HG02981 (cell line): ENCODE results near the gene MTF2.
A peak's percentile ranks its signal among the peaks of the same experiment; 100 is the strongest.
"Not testable (repeated sequence)": the region's sequence is repeated elsewhere in the genome, so short reads cannot be mapped to it uniquely, and the experiment has no call there.

Experiments
- ATAC-seq: cut with Tn5 transposase; IDR thresholded peaks from one replicate; pipeline ENCODE4 v1.9.1; 2021; ENCODE audit warnings: mild to moderate bottlenecking, moderate library complexity; ENCODE audit not compliant: unreplicated experiment

Gene MTF2

DNA sequence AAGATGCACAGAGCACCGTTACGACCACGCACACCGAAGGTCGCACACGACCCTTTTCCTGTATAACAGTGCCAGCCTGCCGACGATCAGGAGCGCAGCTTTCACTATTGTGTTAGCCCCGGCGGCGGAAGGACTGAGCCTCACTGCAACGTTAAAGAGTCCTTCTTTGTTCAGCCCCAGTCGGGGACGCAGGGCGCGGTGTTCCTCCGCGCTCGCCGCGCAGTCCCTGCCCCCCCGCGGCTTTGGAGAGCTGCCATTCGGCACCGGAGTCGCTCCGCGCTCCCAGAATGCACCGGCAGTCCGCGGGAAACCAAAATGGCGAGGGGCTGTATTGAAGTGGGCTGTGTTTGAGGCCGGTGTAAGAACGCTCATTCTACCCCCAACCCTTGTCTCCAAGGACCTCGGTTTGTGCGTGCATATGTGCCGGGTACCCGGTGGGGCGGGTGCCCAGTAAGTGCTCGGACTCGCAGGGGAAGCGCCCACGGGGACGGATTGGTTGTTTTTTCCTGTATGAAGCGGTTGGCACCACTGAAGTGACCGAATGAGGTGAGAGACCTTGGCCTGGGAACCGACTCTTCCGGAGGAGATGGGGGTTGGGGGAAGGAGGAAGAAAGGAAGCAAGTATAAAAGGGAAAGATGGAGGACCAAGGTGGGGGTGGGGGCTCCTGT, at the start of gene MTF2:
Gene MTF2 (plus strand): TSS at position 298 of the 669 bp plus-strand sequence. CDS start 244 bp downstream, at position 542.
- peak; percentile 66 for ATAC-seq

DNA sequence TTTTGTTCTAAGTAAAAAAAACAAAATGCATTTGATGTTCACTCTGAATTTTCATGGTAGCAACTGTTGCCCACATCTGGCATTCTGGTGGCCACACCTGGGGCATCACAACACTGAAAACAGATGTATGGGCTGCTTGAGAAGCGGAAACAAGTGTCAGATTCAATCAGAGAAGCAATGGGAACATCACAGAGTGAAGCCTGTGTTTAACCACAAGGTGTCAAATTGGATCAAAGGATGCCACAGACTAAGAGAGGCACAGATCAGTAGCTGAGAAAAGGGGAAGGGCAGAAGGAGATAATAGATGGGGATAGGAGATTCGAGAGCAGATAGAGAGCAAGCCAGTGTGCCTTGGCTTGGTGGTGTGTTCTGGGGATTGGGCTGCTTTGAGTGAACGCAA, 49.8 kb upstream of the MTF2 start:
- ATAC-seq, result no peak

DNA sequence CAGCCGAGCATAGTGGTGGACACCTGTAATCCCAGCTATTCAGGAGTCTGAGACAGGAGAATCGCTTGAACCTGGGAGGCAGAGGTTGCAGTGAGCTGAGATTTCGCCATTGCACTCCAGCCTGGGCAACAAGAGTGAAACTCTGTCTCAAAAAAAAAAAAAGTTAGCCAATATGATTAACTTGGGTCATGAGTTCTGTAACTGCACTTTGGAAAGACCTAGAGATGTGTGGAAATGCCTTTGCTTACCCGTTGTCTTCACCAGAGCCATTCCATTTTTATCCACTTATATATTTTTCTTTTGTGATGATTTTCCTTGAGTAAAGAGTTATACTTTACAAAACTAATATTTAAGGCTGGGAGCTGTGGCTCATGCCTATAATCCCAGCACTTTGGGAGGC, 48.9 kb upstream of the MTF2 start:
- ATAC-seq, result not testable (repeated sequence)

DNA sequence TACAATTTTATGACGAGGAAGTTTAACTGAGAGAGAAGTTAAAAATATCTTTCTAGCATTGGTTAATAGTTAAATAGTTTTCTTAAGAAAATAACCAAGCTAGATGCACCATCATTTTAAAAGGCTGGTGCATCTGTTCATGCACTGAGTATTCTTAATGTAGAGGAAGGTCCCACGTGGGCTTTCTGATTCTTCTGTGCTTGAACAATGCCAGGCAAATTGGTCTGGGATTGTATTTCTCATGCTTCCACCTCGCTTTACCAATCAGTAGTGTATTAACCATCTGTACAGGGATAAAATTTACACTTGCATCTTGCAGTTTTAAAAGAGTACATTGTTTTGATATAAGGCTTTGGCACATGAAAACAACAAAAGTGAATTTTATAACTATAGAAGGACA, 47.4 kb upstream of the MTF2 start:
- no peak for ATAC-seq

DNA sequence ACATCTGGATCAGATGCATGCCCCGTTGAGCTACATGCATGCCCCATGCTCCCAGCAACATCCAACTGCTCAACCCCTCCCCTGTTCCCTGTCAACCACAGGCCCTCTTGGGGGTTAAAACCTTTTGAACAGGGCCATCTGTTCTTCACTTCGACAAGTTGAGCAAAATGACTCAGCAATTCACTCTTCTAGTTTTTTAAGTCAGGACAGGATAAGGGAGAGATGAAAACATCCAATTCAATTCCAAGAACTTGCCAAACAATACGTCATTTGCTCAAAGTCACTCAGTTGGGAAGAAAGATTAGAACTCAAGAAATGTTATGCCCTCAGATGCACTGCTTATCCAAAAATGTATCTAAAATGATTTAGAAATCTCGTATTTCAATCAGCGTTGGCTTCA, 46.1 kb upstream of the MTF2 start:
- ATAC-seq, result no peak

DNA sequence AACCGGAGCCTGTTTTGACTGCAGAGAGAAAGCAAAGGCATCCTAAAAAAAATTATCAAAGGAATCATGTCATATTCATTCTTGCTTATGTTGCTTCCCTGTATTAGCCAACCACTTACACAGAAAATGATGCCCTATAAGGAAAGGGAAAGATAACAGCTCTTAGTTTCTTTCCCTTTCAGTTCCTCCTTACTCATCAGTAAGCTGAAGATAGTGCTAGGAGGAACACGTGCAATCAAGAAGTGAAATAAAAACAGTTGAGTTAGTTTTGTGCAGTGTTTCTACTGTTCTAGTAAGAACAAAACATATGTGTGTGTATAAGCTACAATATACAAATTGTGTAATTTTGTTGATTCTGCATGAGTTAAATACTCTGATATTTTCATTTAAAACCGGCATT, 45.3 kb upstream of the MTF2 start:
- peak; percentile 79 for ATAC-seq

DNA sequence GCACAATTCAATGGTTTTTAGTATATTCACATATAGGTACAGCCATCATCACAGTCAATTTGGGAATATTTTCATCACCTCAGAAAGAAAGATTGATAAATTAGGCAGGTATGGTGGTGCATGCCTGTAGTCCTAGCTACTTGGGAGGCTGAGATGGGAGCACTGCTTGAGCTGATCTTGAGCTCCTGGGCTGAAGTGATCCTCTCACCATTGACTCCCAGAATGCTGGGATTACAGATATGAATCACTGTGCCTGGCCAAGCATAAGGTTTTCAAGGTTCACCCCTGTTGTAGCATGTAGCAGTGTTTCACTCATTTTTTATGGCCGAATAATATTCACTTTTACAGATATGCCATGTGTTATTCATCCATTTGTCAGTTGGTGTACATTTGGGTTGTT, 44.7 kb upstream of the MTF2 start:
- ATAC-seq, result no peak

DNA sequence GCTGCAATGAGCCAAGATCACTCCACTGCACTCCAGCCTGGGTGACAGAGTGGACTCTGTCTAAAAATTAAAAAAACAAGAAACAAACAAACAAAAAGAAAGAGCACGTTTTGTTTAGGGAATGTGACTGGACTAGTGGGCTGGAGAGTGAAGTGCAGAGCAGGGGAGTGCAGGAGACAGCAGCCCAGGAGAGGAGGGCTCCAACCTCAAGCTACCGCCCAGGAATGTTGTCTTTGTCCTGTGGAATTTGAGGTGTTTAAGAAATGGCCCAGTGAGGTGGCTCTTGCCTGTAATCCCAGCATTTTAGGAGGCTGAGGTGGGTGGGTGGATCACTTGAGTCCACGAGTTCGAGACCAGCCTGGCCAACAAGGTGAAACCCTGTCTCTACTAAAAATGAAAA, 42.4 kb upstream of the MTF2 start:
- ATAC-seq, result no peak

DNA sequence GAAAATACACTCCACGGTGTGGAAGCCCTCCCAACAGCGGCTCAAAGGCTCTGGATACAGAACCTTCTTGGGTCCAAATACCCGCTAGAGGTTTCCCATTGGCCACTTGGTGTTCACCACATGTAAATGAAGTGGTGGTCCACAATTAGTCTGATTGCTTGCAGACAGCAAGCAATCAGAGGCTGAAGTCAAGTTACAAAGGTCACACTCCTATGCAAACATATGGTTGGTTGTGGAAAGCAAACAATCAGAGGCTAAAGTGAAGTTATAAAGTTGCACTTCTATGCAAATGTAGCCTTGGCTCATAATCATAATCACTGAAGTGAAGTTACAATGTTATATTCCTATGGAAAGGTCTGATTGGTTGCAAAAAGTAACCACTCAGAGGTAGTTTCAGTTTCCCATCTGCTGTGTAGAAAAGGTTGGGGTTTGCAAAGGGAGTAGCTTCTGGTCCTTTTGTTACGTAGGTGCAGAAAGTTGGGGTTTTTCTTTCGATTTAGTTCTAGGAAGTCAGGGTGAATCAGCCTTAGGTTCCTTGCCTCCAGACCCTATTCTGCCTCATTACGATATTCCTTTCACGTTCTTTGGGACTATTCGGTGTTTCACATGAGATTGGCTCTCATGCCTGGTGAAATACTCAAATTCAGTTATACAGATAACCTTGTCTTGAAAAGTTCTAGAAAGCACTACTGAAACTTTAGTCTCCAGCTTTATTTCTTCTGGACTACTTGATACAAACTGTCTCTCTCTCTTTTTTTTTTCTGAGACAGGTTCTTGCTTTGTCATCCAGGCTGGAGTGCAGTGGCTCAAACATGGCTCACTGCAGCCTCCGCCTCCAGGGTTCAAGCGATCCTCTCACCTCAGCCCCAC, 36.7 kb upstream of the MTF2 start:
- peak; percentile 87 for ATAC-seq

DNA sequence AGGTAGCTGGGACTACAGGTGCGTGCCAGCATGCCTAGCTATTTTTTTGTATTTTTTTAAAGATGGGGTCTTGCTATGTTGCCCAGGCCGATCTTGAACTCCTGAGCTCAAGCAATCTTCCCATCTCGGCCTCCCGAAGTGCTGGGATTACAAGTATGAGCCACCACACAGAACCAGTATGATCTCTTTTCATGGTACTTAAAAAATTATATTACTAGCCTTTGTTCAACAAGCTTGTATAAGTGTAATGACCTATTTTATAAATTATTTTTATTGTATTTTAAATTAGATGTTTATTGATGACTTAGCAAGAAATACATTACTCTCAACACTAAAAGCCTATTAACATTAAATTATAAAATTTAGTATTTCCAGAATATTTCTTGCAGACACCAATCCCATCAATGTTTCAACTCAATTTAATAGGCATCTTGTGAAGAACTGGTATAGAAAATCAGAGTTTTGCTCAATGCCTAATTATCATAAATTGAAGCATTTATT, 36.0 kb upstream of the MTF2 start:
- no peak for ATAC-seq

DNA sequence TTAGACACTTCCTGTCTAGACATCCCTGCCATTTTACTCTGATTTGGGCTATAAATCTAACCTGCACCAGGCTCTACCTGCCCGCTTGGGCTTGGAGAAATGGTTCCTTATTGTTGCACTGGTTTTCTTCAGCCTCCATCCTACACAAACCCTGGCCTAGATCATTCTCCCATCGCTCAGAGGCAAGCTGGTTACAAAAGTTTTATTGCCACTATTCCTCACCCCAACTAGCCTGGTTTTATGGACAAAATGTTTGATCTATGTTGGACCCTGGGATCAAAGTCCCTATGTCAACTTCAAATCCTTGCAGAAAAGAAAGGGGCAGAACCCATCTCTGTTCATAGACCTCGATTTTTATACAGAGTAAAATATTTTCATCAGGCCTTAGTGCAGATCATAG, 31.5 kb upstream of the MTF2 start:
- no peak for ATAC-seq

DNA sequence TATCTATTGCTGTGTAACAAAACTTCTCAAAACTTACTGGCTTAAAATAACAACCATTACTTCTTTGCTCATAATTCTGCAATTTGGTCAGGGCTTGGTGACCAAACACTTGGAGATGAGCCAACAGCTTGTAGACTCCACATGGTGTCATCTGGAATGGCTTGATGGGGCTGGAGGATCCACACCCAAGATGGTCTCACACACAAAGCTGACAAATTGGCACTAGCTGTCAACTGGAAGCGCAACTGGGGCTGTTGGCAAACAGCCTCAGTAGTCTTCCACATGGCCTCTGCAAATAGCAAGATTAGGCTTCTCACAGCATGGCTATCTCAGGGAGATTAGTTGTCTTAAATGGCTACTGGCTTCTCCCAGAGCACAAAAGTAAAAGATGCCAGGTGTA, 27.1 kb upstream of the MTF2 start:
- ATAC-seq, result no peak

DNA sequence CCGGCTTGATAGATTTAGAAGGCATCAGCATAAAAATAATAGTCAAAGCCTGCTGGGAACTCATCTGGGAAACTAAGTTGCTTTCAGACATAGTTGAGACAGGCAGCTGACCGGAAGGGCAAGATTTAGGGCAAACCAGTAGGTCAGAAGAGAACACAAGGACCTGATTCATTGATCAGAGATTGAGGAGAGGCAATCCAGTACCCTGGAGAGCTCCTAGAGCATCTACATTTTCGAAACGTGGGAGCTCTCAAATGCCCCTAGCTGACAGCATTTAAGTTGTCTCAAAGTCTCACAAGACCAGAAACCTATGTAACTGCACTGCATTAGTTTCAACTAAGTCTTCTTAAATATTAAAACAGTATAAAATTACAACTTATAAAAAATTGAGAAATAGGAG, 22.9 kb upstream of the MTF2 start:
- no peak for ATAC-seq

DNA sequence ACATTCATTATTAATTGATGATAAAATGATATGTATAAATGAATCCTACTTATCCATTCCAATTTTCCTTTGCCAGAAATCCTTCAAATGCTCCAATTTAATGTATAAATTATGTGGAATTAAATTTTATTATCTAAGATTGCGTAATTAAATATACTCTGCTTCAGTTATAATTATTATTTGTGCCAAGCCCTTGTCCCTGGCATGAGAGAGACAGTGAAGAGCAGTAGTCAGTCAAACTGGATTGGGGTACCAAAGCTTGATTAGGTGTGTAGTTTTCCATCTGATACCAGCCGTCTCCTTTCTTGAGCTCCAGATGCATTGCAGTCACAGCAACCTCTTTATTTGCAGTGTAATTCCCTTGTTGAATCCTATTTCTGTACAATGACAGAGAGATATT, 22.4 kb upstream of the MTF2 start:
- ATAC-seq, result no peak

DNA sequence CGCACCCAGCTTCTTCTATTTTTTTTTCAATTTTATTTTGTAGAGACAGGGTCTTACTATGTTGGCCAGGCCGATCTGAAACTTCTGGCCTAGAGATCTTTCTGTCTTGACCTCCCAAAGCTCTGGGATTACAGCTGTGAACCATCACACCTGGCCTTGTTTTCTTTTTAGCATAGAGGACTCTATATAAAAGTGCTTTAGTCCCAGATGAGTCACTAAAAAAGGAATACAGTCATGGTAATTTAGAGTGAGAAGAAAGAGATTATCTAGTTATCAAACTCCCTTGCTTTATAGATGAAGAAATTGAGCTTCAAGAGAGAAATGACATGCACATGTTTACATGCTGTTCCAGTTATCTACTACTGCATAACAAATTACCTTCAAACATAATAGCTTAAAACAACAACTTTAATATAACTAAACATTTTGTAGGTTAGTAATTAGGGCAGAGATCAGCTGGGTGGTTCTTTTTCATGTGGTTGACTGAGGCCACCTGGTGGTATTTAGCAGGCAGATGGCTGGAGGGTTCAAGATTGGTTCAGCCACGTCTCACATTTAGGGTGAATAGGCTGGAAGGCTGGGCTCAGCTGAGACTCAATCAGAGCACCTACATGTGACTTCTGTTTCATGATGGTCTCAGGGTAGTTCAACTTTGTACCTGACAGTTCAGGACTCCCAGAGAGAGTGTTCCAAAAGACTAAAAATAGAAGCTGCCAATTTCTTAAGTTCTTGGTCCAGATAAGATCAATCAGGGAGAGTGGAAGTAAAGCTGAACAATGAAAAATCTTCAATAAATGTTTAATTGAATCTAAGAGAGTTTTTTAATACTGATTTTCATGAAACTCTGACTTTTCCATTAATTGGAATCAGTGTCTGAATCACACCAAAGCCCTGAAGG, 16.9 kb upstream of the MTF2 start:
- ATAC-seq, result no peak

DNA sequence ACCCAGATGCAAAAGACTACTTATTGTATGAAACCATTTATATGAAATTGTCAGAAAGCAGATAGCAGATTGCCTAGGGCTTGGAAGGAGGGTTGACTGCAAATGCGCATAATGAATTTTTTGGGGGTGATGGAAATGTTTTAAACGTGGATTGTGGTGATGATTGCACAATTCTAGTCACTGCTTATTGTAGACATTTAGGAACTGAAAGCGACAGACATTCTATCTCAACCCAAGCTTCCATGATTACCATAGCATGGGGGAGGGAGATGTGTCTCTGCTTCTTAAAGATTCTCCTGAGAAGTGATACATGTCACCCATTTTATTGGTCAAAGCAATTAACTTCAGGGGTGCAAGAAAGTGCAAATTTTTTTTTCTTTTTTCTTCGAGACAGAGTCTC, 2.8 kb upstream of the MTF2 start:
- ATAC-seq, result no peak

DNA sequence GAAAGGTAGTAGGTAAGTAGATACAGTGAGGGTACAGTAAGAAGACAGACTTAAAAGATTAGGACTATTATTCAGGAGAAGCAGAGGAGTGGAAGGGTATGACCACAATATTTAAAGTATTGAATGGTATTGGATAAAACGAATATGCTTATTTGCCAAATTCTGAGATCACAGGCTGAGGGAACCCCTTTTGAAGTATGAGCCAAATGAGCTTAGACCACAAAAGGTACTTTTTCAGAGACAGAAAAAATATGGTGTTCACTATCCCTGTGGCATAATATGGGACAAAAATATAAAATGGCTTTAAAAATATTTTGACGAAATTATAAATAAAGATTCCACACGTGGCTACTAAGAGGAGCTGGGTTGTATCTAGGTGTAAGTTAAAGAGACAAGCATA, 880 bp upstream of the MTF2 start:
- ATAC-seq, result no peak

DNA sequence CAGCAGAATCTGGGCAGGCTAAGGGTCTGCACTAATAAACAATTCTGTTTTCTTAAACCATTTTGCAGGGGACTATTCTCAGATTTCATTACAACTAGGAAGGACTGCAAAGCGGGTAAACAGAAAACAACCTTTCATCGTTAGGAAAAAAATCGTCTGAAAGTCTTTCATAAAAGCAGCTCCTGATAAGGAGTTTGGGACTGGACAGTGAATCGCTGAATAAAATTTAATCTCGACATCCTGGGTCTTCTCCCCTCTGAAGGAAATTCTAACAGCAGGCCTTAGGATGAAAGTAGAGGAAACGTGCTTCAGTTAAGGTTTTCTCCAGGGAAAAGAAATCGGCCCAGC, 471 bp upstream of the MTF2 start:
- no peak for ATAC-seq

DNA sequence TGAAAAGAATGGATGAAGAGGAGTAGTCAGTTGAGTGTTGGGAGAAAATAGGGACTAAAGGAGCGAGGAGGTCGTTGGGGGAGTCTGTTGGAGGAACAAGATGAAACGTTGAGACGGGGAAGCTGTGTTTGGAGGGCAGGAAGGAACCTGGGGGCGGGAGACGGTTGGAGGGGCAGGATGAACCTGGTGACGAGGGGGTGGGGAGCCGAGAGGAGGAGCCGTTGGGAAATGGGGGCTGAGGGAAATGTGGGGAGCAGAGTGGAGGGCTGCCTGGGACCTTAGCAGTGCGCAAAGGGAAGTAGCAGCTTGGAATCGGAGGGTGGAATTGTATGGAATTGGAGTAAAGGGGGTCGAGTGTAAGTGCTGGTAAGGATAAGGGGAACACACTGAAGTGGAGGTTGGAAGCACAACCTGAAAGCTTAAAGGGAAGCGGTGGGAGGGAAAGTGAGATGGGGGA, 630 bp downstream of the MTF2 start:
- ATAC-seq, result no peak

DNA sequence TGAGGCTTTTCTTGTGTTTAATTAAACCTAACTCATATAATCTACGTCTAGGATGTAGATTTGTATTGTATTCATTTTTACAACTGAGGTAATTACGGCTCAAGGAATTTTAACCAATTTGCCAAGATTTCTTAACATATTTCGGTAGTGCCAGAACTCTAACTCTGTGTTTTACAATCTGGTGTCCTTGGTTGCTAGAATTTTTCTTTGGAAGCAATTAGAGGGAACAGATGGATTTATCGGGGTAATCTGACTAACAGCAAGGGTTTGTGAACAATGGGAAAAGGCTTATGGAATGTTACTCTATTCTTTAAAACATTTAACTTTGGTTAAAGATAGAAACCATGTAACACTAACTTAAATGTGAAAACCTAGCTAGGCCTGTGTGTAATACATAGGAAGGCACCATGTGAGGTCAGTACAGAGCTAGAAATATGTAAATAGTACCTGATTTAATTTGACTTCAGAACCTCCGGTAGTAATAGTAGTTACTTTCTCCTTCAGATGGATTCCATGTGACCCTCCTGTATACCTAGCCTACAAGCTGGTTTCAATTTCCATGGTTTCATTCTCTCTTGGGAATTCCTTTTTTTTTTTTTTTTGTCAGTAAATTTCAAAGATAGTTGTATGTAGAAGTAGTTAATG, 1.2 kb downstream of the MTF2 start:
- peak; percentile 81 for ATAC-seq

DNA sequence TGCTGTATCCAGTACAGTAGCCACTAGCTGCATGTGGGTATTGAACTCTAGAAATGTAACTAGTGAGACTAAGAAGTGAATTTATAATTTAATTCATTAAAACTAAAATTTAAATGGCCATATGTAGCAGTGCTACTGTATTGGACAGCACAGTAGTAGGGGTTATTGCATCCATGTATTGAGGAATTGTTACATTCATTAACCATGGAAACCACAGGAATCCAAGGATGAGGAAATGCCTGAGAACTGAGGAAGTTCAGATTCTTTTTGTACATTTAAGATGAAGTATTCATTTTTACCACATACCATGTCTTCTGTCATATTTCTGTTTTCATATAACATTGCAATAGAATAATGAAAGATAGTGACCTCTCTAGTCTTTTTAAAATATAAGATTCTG, 2.6 kb downstream of the MTF2 start:
- no peak for ATAC-seq
